Esophagus muscularis mucosa (tissue), 3 donors: Measurements from ENCODE around the gene RERE.

Experiments used
- CTCF ChIP-seq, 3 experiments: fragments of 200-600 bp in 2 of 3; fragments of 450-650 bp in 1 of 3; sonication (generic) in 2 of 3; IDR thresholded peaks; one replicate each; pipeline ENCODE4 v1.5.1; 2017 to 2019; ENCODE audit warnings: antibody characterized with exemption in 3 of 3, mild to moderate bottlenecking in 2 of 3, moderate library complexity in 1 of 3
- POLR2AphosphoS5 ChIP-seq, 2 donors: sonication (generic); formaldehyde crosslinking; IDR thresholded peaks; one replicate each; pipeline ENCODE4 v1.6.1; 2017; ENCODE audit warnings: antibody characterized with exemption in 2 of 2

GRCh38 chr1:8408151-8408839 is 409.1 kb downstream of the RERE start:
- no peak for TF ChIP-seq CTCF (IDR thresholded peaks at IDR 0.05)
- TF ChIP-seq POLR2AphosphoS5 (IDR thresholded peaks at IDR 0.05) = peak; percentile 5 to 62
